ENCODE data around the gene RAMACL.

The RAMACL gene

DNA sequence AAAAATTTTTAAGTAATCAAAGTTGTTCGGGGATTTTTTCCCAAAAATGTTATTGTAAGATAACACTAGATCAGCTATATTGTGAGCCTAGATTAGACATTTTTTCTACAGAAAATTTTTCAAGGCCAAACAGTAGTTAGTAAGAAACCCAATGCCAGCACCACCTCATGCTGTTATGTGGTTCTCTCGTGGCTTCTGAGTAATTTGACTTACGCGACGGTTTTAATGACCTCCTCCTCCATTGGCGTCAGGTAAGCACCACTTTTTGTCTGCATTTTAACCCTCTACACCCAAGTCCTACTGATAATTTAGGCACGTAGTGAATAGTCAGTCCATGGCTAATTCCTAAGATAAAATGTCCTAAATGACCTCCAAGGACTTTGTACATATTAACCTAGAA is 30.9 kb upstream of the RAMACL start:
- DNase-seq: no peak

DNA sequence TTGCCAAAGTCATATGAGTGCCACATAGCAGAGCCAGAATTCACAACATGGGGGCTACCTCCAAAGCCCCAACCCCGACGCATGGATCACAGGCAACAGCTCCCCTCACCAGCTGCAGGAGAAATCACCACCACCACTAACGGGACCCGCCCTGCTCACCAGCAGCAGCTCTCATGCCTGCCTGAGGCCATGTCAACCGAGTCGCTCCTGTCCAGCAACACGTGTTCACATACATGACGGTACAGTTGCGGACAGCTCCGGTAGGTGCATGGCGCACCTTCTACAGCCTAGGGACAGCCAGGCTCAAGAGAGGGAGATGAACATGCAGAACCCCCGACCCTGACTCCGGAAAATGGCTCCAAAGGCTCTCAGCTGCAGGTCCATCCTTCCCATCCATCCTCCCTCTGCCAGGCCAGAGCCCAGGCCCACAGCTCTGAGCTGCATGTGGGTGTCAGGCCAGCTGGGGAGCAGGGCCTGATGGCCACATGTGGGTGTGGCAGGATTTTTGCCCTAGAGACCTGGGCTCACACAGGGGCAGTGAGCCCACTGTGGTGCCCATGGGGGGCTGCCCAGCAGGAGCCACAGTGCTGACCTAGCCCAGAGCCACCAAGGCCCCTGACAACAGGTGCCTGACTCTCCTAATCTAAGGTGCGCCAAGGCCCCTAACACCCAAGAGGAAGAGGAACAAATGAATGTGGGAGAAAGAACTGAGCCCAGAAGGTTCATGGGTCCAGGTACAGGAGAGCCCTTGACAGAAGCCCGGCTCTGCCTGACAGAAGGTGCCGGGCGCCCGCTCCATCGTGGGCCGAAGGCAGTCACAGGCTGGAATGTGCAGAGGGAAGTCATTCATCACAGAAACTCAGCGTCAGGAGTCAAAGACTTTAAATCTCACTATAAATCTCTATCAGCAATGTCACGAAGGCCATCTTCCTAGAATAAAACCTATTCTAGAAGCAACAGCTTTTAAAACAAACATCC is 30.1 kb upstream of the RAMACL start:
- no peak for DNase-seq

DNA sequence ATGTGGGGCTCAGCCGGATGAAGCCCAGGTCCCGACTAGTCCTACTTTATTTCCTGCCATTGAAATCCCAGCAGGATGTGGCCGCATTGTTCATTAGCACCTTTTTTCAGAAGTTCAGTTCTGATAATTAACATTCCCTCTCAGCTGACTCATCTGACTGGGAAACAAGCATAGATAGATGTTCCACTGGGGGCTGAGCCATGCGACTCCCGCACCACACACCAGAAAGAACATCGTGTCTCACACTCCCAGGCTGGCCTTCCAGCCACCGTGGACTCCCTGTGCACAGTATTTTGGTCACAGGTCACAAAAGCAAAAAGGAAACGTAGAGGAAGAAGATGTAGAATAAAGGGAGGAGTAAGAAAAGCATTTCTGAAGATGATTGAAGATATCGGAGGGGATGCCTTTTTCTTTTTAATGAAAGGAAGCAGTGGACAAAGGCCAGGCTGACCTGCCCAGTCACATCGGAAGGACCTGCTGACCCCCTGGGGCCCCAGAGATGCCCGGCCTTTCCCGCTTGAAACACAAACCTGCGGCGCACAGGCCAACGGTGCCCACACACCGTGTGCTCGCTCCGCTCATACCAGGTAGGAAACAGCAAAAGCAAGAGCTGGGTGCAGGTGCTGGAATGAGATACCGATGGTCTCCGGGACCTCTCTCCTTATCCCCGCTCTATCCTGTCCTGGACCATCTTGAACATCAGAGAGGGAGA is 28.7 kb upstream of the RAMACL start:
- DNase-seq: no peak

DNA sequence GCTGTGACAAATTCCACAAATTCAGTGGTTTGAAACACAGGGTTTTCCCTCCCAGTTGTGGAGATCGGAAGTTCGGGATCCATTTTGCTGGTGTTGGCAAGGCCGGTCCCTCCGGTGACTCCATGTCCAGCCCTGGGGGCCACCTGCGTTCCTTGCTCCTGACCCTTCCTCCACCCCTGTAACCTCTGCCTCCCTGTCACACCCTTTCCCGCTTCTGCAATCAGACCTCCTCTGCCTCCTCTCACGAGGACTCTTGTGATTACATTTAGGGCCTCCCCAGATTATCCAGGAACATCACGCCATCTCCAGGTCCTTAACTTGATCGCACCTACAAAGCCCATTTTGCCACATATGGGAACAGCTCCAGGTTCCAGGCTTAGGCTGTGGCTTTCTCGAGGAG is 28.1 kb upstream of the RAMACL start:
- DNase-seq: no peak

DNA sequence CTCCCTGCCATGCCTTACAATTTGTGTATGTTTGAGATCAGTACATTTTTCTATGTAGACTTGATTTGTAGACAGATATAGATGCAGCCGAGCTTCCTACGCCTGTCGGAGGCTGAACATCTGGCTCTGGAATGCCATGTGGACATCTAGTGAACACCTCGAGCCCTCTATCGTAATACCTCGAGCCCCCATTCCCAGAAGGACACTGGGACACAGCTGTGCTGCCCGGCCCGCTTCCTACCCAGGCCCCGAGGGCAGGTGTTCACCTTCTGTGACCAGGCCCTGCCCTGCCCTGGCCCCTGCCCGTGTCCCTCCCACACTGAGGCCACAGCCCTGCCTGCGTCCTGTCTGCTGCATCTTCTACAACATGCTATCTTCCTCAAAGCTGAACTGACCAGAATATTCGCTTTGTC is 27.7 kb upstream of the RAMACL start:
- DNase-seq: no peak

DNA sequence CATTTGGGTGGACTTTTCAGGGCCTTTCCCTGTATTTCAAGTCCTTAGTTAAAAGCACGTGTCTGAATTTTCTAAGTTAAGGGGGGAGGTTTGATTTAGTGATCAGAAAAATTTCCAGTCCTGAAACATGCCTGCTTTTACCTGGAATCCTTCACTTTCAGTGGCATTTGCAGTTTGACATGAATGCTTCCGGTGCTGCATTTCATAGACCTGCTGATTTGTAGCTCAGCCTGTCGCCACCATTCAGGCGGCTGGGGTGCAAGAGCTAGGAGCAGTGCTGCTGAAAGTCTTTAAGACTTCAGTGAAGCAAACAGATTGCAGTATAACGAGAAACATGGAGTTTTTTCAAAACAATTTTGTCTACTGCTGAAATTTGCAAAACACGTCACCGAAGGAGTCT is 26.5 kb upstream of the RAMACL start:
- no peak for DNase-seq

DNA sequence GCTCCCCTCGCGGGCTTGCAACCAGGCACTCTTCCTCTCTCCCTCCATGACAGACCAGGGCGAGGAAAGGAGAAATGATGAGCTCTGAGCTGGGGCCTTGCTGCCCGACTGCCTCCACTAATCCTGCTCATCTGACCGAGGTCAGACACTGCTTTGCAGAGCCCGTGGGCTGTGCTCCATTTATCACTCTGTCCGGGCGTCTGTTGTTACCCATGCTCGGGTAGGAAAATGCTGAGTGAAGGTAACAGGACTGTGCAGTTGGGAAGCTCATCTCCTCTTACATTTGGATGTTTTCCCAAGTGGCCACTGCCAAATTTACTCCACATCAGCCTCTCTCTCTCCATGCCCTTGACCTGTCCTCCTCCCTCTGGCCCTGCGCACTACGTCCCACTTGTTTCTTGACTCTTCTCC is 26.0 kb upstream of the RAMACL start:
- DNase-seq: no peak

DNA sequence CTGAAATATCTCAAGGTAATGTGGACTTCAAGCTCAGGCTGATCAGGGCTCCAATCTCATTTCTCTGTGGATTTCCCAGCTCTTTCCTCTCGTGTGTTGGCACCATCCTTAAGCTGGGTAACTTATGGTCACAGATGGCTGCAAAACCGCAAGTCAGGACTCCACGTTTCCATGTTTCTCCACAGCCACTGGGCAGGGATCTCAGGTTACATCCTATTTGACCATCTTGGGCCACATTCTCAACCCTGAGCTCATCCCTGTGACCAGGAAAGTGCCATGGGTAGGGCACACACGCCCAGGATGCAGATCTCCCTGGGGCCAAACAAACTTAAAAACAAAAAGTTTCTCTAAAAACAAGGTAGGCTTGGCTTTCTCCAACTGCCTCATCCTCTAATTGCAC is 25.2 kb upstream of the RAMACL start:
- no peak for DNase-seq

DNA sequence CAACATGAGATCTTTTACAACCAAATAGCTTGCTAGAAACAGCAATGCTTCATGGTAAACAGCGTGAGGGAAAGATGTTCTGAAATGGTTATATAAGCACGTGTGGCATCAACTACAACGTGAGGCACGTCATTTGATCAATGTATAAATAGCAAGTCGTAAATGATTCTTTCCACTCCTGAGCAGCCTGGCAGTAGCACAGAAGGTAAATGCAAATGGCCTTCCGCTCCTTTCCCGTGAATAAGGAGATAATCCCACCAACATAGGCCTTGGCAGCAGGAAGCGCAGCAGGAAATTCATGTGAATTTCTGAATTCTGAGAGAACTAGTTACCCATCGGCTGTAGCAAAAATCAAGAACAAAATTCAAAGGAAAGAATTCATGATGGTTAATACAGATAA is 23.6 kb upstream of the RAMACL start:
- DNase-seq: no peak

DNA sequence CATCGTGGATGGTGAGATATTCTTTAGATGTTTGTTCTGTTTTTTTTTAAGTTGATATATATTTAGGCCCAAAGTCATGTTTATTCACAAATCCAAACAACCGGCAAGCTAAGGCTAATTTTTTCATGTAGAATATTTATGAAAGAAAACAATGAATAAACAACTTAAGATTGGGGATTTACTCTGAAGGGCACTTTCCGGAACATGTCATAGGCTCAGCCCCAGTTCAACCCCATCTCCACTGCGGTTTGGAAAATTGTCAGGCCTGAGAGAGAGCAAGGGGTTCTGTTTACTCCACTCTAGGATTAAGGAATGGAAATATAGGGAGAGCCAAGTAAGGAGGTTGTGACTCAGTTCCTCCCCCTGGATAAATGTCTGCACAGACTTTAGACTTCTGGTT is 22.3 kb upstream of the RAMACL start:
- no peak for DNase-seq

DNA sequence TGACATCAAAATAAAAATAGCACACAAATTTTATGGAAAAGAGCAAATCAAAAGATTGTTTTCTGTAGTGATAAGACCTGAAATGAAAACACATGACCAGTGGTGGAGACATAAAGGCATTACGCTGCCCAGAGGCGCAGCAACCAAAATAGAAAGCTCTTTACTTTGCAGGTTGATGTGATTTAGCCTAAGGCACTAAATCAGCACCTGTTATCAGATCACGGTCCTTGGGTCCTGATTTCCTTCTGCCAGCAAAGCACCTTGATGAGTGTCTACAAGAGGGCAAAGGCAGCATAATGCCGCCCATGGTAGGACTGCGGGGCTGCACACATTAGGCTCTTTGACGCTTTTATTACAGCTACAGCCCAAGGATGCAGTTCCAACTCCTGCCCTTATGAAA is 19.3 kb upstream of the RAMACL start:
- DNase-seq: no peak

DNA sequence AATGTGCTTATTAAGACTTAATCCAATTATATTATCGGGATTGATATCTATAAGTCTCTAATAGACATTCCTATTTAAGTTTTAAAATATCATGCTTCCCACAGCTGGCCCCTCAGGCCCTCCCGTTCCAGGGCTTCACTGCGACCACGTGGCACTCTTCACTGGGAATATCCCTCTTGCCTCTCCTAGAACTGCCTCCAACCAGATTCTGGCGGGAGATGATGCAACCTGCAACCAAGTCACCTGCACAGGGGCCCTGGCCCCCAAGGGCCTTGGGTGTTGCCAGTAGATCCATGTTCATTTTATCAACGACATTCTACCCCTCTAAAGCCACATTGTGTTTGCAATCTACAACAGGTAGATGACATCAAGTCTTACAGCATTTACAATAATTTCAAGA is 18.4 kb upstream of the RAMACL start:
- no peak for DNase-seq

DNA sequence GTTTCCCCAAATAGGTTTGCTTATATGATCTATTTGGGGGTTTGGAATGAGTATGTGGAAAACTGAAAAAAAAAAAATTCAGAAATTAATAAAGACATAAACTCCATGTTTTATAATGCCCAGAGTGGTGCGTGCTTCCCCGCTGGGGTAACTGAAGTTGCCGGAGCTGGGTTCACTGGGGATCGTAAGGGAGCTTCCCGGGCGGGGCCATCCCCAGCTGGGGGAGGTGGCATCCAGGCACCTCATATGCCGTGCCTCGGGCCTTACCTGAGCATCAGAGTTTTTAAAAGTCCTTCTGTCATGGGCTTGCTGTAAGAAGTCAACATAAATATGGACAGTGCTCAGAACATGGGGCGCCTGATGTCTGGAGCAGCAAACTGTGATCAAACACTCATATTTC is 17.9 kb upstream of the RAMACL start:
- no peak for DNase-seq

DNA sequence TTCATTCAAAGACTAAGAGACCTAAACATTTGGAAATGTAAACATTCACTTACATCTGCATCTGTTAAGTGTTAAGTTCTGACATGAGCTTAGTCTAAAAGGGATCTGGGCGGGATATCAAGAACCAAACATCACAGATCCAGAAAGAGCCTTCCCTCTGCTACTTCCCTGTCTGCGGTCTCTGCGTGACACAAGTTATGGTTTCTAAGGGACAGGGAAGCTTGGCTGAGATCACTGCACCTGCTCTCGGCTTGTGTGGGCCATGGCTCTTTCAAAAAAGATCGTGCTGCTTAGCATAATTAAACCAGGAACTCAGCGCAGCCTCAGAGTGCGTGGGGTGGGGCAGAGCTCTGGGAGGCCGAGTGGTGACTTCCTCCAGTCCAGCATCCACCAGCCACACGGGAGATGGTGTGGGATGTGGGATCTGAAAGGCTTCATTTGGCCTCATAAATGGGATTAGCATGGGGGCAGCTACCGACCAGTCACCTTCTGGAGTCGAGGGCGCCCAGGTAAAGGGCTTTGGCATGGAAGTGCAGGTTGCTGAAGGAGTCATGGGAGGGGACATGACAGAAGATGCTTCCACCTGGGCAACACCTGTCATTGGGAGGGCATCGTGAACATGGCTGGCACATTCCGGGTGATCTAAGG is 16.7 kb upstream of the RAMACL start:
- no peak for DNase-seq

DNA sequence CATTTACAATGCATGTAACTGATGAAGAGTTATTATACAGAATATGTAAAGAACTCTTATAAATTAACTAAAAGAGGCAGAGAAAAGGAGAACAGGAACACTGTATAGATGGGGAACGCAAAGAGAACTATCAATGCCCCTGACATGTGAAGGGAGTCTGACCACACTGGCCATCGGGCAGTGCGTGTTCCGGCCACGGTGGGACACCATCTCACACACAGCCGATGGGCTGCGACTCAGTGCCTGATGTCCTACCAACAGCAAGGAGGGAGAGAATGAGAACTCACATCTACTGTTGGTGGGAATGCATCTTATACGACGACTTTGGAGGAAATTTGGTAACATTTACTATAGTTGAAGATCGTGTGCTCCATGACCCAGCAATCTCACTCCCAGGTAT is 15.5 kb upstream of the RAMACL start:
- no peak for DNase-seq

DNA sequence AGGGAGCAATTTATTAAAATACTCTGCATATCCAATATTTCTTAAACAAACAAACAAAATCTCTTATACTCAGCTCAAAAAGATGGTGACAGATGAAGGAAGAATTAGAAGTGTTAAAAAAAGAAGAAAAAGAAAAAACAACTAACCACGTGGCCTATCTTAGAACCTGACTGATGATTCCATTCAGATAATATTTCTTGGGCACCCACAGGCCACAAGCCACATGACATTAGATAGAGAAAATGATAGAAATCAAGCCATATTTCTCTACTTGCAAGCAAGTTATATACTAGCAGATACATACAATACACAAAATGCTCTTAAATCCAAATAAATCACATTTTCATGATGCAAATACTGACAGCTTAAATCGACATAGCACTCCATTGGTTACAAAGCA is 14.5 kb upstream of the RAMACL start:
- DNase-seq: no peak

DNA sequence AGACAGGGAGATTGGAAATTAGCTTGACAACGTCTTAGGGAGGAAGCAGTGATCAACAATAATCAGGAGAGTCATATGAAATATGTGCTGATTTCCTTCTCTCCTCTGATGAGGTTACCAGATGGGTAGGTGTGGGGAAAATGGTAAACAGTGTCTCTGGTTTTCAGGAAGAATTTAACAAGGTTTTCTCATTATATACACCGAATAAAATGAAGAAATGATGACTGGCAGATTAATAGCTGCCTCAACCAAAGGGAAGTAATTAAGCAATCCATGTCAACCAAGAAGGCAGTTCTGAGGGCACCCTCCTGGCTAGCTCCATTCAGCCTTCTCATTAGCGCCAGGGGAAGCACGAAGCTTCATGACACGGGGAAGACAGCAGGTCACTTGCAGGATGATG is 12.7 kb upstream of the RAMACL start:
- DNase-seq: no peak

DNA sequence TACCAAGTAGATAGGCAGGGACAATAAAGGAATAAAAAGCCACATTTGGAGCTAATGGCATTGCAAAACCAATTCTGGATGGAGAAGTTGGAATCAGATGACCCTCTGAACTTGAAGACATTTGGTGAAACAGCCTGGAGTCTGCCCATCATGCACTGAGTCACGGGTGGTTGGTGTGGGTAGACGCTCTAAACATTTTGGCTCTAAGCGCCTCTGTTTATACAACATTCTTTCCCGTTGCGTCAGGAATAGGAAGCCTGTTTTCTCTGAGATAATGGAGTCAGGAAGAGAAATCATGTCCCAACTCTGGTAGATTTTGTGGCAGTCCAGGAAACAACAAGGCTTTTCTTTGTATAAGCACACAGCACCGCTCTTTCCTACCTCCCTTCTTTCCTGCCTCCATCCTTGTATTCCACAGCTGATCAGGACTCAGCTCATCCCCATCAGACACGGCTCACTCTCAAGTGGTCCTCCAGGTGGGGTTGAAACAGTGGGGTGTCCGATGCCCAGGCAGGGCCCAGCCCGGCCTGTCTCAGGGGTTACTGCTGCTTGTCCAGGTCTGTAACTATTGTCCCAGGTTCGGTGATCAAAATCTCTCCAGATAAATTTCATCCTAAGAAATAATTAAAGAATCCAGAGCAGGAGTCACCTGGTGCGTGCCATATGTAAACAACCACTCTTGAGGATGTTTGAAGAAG is 12.1 kb upstream of the RAMACL start:
- DNase-seq: no peak

DNA sequence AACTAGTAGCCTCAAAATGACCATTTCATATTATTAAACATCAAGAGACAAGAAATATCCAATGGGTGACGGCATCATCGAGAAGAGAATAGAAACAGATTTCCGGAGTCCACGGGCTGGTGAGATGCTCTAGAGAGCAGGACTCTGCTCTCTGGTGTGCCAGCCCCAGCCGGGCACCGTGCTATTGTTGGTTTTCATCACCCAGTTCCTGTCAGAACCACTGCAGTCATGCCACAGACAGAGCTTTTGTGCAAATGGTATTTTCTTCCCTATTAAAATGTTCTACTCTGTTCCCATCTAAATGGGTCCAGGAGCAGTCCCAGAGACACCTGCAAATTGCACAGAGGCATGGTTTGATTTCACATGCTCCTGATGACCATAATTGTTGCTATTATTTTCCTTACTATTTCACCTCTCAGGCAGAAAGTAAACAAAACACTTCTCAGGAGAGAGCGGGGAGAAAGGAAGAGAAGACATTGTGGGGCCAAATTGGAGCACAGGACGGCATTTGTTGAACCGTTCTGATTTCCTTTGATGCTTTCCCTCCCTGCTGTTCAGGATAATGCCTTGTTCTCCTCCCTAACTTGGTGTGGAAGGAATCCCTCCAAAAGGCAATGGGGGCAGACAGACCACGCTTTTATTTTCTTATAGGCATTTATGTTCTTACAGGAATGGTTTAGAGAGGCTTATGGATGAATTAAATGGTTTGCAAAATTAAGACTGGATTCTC is 11.4 kb upstream of the RAMACL start:
- DNase-seq: no peak

DNA sequence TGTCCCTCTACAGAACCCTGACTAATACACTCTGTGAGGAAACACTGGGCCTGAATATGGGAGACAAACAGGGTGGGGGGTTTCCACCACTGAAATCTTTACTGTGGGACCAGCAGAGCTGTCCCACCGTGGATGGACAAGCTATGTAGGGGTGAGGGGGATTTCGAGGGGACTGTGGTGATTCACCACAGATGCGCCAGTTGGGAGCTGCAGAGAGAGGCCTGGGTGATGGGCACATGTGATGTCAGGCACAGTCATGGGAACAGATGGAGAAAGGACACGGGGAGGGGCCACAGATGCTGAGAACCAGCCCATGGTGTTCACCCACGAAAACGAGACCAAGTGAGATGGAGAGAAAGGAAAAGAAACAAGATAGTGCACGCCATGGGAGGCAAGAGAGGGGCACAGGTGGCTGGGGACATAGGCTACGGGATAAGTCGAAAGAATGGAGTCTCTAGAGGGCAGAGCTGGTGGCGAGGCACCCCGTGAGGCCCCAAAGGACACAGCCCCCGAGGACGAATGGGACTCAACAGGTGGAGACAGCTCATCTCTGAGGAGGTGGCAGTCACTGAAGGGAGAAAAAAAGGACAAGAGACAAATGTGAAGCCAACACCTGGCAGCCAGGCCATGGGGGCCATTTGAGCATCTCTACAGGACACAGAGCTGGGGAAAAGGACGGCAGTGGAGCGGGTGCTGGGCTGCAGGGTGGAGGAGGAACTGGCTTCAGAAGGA is 10.5 kb upstream of the RAMACL start:
- no peak for DNase-seq

DNA sequence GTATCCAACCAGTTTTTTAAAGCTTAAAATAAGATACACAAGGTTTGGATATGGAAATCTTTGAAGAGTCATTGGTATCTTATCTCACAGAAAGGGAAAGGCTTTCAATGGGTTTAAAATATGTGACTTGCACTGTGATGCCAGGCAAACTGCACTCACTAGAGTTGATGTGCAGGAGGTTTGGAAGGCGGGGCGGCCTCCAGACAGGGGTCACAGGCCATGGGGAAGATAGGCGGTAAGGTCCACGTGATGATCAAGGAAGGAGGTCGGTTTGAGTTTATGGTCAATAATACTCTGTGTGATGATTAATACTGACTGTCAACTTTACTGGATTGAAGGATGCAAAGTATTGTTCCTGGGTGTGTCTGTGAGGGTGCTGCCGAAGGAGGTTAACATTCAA is 9.5 kb upstream of the RAMACL start:
- no peak for DNase-seq

All from SW 1271 (cell line).